ENCODE data around the gene THRA. TPM values are rescaled to one million over a fixed set of nuclear protein-coding genes. Genes with fewer than 3 reads are reported as not detected.

Gene THRA
- total RNA-seq, 1 experiment from 2014 or later, result 14.5 TPM

GRCh38 chr17:40084477-40084876 lies 21.7 kb downstream of the THRA start:
- DNase-seq (ENCODE audit: low spot score), result no peak

DNA sequence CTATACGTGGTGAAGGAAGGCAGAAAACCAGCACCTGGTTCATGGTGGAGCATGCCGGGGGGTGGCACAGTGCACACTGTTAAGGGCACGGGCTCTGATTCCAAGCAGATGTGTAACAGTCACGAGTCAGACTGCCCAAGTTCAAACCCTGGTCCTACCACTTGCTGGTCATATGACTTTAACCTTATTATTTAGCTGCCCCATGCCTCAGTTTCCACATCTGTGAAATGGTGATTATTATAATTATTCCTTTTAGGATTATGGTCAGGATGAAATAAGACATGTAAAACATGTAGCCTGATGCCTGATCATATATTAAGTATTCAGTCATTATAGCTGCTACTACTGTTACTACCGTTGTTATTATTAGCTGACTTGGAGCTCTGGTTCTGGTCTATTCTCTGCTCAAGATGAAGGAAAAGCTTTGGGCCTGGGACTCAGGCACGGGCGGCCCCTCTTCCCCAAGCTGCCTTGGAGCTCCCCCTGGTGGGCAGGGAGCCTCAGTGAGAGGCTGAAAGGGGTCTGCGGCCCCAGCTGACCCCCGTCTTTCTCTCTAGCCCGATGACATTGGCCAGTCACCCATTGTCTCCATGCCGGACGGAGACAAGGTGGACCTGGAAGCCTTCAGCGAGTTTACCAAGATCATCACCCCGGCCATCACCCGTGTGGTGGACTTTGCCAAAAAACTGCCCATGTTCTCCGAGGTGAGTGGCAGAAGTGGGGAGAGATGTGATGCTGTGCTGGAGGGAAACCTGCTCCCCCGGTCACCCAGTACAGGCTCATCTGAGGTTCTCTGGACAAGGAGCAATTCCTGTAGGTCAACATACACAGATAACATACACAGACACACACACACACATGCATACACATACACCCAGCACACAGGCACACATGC lies 23.6 kb downstream of the THRA start:
- no peak for DNase-seq (ENCODE audit: low spot score)

DNA sequence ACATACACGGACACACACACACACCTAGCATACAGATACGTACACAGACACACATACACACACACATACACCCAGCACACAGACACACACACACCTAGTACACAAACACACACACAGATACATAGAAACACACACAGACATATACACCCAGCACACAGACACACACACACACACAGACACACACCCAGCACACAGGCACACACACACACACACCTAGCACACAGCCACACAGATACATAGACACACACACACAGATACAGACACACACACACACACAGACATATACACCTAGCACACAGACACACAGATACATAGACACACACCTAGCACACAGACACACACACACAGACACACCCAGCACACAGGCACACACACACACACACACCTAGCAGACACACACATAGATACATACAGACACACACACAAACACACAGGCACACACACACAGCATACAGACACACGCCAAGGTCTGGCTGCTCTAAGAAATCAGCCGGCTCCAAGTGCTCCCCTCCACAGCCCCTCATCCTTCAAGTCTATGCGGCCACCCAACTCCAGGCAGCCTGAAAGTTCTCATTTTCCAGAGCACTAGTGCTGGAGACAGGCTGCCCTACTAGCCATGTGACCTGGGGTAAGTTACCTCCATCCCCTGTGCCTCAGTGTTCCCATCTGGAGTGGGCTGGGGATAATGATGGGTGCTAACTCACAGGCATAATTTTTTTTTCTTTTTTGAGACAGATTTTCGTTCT lies 24.5 kb downstream of the THRA start:
- no peak for DNase-seq (ENCODE audit: low spot score)

GRCh38 chr17:40087903-40088718 lies 25.3 kb downstream of the THRA start:
- DNase-seq (ENCODE audit: low spot score), result no peak

- no peak for DNase-seq (ENCODE audit: low spot score)
These were observed 26.5 kb downstream of the THRA start for GRCh38 chr17:40089077-40089895.

DNA sequence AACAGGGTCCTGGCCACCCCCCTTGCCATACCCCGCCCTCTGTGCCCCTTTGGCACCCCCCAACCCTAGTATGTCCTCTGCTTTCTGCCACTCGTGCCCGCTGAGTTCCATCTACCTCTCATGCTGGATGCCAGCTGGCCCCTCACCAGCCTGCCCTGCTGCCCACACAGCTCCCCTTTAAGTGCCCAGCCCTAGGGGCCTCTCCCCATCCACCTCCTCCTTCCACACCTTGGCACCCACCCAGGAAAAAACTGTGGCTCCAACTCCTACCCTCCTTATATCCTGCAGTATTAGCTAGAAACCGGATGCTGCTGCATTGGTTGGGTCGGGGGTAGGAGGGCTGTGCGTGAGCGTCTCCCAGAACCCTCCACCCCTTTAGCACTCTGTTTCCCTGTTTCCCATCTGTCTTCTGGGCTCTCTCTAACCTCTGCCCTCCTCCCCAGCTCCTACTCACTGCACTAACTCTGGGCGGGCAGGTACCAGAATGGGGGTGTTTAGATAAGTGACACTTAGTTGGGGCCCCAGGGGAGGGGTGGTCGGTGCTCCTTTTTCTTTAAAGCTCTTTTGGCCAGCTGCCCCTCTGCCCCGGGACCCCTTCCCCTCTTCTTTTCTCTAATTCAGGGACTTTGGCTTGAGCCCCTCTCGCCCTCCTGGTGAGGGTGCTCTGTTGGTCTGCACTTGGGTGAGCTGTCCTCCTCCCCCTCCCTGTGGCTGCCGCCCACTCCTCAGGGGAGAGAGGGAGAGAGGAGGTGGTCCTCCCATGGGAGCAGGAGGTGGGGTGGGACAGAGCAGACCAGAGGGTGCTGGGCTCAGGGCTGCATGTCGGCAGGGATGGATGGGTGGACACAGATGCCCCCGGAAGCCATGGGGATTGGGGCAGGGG lies 27.7 kb downstream of the THRA start:
- no peak for DNase-seq (ENCODE audit: low spot score)

DNA sequence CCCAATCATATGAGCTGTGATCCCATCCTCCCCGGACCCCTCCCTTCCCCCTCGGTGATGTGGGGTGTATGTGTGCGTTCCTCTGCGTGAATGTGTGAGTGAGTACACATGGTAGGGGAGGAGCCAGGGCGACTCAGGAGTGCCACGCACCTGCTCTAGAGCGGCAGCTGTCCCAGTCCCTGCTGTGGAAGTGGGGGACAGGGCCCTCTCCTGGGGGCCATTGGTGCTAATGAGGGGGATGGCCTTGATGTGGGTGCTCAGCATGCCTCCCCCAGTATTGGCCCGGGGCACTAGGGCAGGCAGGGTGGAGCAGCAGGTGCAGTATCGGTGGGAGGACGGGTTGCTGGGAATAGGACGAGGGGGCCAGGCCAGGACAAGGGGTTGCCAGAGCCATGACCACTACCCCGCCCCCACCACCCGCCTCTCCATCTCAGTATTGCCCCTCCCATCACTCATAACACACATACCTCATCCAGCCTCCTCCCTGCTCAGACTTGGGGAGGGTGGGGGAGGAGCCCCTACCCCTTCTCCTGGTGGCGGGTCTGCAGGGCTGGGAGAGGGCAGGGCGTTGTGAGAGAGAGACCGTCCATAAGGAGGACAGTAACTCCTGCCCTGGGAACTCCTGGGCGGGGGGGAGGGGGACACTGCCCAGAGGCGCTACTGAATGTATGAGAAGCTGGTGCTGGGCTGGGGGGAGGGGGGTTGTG lies 29.1 kb downstream of the THRA start:
- no peak for DNase-seq (ENCODE audit: low spot score)

DNA sequence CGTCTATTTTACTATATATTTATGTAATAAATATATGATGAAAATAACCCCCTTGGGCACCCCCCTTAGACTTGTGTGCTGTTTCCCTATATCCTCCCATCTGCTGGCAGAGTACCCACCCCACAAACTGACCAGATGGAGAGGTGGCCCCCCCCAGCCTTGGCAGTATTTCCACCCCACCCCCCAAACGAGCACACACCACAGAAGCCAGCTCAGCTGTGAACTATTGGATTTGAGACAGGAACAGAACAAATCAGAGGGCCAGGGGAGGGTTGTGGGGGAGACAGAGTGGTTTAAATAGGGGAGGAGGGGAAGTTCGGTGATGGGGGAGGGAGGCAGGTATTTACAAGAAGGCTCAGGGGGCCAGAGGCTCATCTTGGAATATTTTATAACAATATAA lies 29.8 kb downstream of the THRA start:
- no peak for DNase-seq (ENCODE audit: low spot score)

- no peak for DNase-seq (ENCODE audit: low spot score)
These were observed 30.3 kb downstream of the THRA start for GRCh38 chr17:40093005-40093579.

- no peak for DNase-seq (ENCODE audit: low spot score)
These were observed 30.9 kb downstream of the THRA start for GRCh38 chr17:40093580-40094201.

- DNase-seq (ENCODE audit: low spot score), result no peak
These were observed 32.1 kb downstream of the THRA start for GRCh38 chr17:40094874-40095273.

GRCh38 chr17:40095351-40095943 lies 32.7 kb downstream of the THRA start:
- no peak for DNase-seq (ENCODE audit: low spot score)

- DNase-seq (ENCODE audit: low spot score), result peak; percentile 46
These were observed 33.4 kb downstream of the THRA start for GRCh38 chr17:40095944-40096791.

DNA sequence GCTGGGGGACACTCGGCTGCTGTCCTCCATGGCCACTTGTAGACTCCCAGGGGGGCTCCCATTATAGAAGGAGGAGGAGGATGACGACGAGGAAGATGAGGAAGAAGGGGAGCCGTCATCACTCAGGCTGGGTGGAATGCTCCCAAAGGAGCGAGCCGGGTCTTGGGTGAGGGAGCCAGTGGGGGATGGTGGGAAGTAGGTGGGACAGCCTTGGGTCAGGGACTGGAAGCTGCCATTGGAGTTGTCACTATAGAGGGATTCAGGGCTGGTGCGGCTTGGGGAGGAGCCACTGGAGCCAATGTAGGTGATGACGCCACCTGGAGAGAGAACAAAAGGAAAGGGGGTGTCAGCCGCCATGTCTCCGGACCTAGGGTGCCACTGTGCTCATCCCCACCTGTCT lies 34.3 kb downstream of the THRA start:
- DNase-seq (ENCODE audit: low spot score), result no peak

- peak; percentile 46 for DNase-seq (ENCODE audit: low spot score)
These were observed 35.4 kb downstream of the THRA start for GRCh38 chr17:40097931-40098845.
